Skeletal muscle satellite cell (primary cell): ENCODE results near the gene CXorf66. TPM values are rescaled to one million over a fixed set of nuclear protein-coding genes. Genes with fewer than 3 reads are reported as not detected.
"Not testable (repeated sequence)": the region's sequence is repeated elsewhere in the genome, so short reads cannot be mapped to it uniquely, and the experiment has no call there.

Experiments used
- H3K27me3 ChIP-seq: 2 replicates; pipeline ENCODE4 v1.7.0; 2013; ENCODE audit warnings: low read length; ENCODE audit not compliant: control insufficient read depth, insufficient read depth
- H3K36me3 ChIP-seq: 2 replicates; pipeline ENCODE4 v1.7.0; 2013; ENCODE audit warnings: mild to moderate bottlenecking, control low read depth, low read length; ENCODE audit not compliant: insufficient read depth
- H3K4me1 ChIP-seq: 2 replicates; pipeline ENCODE4 v1.7.0; 2013; ENCODE audit warnings: low read length; ENCODE audit not compliant: control insufficient read depth, insufficient read depth
- H3K4me2 ChIP-seq: 2 replicates; pipeline ENCODE4 v1.7.0; 2013; ENCODE audit warnings: mild to moderate bottlenecking, low read length
- H3K4me3 ChIP-seq: 2 replicates; pipeline ENCODE4 v1.7.0; 2013; ENCODE audit warnings: low read length
- H3K9ac ChIP-seq: 2 replicates; pipeline ENCODE4 v1.7.0; 2013; ENCODE audit warnings: mild to moderate bottlenecking, low read depth, low read length, moderate library complexity
- H3K9me3 ChIP-seq: replicated peaks from 2 replicates; pipeline ENCODE4 v1.7.0; 2013; ENCODE audit warnings: mild to moderate bottlenecking, control low read depth, low read length
- small RNA-seq: library from RNA; depleted of rRNA; stranded (forward); fragments of <200 nt; gene quantifications from one replicate; pipeline ENCODE3, GENCODE V24; 2012

CXorf66 gene

GRCh38 chrX:139924069-139924695, 41.1 kb downstream of the CXorf66 start:
- Histone ChIP-seq H3K27me3 (no peaks in the 10 kb centered on the region), H3K4me3 (no peak overlapping the region), H3K36me3 (no peaks in the 10 kb centered on the region), H3K9ac (no peak overlapping the region), H3K9me3 (no peaks in the 10 kb centered on the region), H3K4me1 (no peaks in the 10 kb centered on the region), H3K4me2 (no peak overlapping the region)

GRCh38 chrX:139921142-139921541, 44.2 kb downstream of the CXorf66 start:
- H3K9ac ChIP-seq, H3K9me3 ChIP-seq, H3K27me3 ChIP-seq, H3K36me3 ChIP-seq, H3K4me3 ChIP-seq, H3K4me1 ChIP-seq, H3K4me2 ChIP-seq: not testable (repeated sequence)

- Histone ChIP-seq H3K4me2 (no peak overlapping the region), H3K27me3 (no peaks in the 10 kb centered on the region), H3K4me1 (no peaks in the 10 kb centered on the region), H3K36me3 (no peaks in the 10 kb centered on the region), H3K9ac (no peak overlapping the region), H3K4me3 (no peak overlapping the region), H3K9me3 (no peaks in the 10 kb centered on the region)
Measured at GRCh38 chrX:139920316-139920715, 45.0 kb downstream of the CXorf66 start.

GRCh38 chrX:139914421-139914820, 50.9 kb downstream of the CXorf66 start:
- no peaks in the 10 kb centered on the region for H3K4me1 ChIP-seq
- no peaks in the 10 kb centered on the region for H3K9me3 ChIP-seq
- H3K36me3 ChIP-seq, result no peaks in the 10 kb centered on the region

GRCh38 chrX:139909712-139910111, 55.6 kb downstream of the CXorf66 start:
- Histone ChIP-seq H3K36me3 (no peaks in the 10 kb centered on the region), H3K4me3 (no peak overlapping the region), H3K9ac (no peak overlapping the region), H3K4me2 (no peak overlapping the region), H3K27me3 (no peaks in the 10 kb centered on the region), H3K4me1 (no peaks in the 10 kb centered on the region), H3K9me3 (no peaks in the 10 kb centered on the region)

More at GRCh38 chrX:139914421-139914820, 50.9 kb downstream of the CXorf66 start:
- H3K9ac ChIP-seq, result no peak overlapping the region
- no peaks in the 10 kb centered on the region for H3K27me3 ChIP-seq
- H3K4me3 ChIP-seq, result no peak overlapping the region
- H3K4me2 ChIP-seq, result no peak overlapping the region

- Histone ChIP-seq H3K4me3 (no peak overlapping the region), H3K4me1 (no peaks in the 10 kb centered on the region), H3K9me3 (no peaks in the 10 kb centered on the region), H3K36me3 (no peaks in the 10 kb centered on the region), H3K4me2 (no peak overlapping the region), H3K9ac (no peak overlapping the region), H3K27me3 (no peaks in the 10 kb centered on the region)
Measured at GRCh38 chrX:139907078-139907477, 58.2 kb downstream of the CXorf66 start.

GRCh38 chrX:139905743-139906142, 59.6 kb downstream of the CXorf66 start:
- no peak overlapping the region for H3K9ac ChIP-seq
- H3K27me3 ChIP-seq, result no peaks in the 10 kb centered on the region
- no peaks in the 10 kb centered on the region for H3K4me1 ChIP-seq
- H3K9me3 ChIP-seq, result no peaks in the 10 kb centered on the region
- no peak overlapping the region for H3K4me3 ChIP-seq
- H3K4me2 ChIP-seq, result no peak overlapping the region
- H3K36me3 ChIP-seq, result no peaks in the 10 kb centered on the region

Small RNAs within 50 kb of the gene (small RNA-seq; reads per million reads assigned to genes)
- 9.6 reads per million, percentile 90 among the genes with 10 or more reads in this experiment for gene MIR505
- gene RF00425, result not detected
